ENCODE results near the gene ATP5MC2. TPM values are rescaled to one million over a fixed set of nuclear protein-coding genes. Genes with fewer than 3 reads are reported as not detected.

ATP5MC2 gene
- total RNA-seq, 1 donor from 2014 or later, result 461 TPM

DNA sequence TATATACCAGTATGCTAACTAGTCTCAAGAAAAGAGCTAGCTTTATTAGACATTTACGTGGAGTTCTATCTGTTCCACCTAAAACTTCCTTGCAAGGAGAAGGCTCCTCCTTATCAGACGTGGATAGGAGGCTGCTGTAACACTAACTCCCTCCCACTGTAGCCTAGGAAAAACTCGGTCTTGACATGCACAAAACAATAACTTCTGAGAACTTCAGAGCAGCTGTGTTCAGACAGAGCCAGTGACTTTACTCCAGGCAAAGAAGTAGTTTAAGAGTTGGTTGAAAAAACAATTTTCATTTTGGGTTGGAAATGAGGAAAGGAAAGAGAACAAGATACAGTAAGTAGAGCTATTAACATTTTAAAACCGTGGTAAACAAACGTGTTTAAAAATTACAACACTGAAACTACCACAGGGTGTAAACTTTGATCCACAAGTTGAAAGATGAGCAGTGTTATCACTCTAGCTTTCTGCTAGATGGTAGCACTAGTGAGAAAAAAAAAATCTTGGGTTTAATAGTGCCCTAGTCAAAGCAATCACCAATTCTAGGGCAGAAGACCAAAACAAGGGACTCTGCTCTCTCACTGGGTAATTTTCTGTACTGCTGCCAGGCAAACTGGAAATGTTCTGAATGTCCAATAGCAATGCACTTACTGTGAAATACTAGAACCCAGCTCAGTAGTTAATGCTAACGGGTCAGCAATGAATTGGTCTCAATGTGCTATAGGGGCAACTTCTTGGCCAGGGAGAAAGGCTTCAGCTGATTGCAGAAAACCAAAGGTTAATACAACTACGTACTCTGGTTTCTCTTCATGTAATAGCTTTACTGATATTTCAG lies 52.1 kb downstream of the ATP5MC2 start:
- peaks cover 5% of the 10 kb centered on the region for H3K36me3 Mint-ChIP-seq
- H3K9me3 ChIP-seq (ENCODE audit: low read depth), result no peaks in the 10 kb centered on the region
- no peak overlapping the region for H3K27ac Mint-ChIP-seq
- DNase-seq (ENCODE audit: low spot score), result no peak
- no peaks in the 10 kb centered on the region for H3K27me3 ChIP-seq
- H3K27ac ChIP-seq, result peak overlapping the region; percentile 34
- H3K4me1 ChIP-seq, result peaks cover 28% of the 10 kb centered on the region
- H3K36me3 ChIP-seq, result no peaks in the 10 kb centered on the region
- TF ChIP-seq EZH2phosphoT487 (IDR thresholded peaks at IDR 0.05), result no peak
- TF ChIP-seq, protein P1, sequence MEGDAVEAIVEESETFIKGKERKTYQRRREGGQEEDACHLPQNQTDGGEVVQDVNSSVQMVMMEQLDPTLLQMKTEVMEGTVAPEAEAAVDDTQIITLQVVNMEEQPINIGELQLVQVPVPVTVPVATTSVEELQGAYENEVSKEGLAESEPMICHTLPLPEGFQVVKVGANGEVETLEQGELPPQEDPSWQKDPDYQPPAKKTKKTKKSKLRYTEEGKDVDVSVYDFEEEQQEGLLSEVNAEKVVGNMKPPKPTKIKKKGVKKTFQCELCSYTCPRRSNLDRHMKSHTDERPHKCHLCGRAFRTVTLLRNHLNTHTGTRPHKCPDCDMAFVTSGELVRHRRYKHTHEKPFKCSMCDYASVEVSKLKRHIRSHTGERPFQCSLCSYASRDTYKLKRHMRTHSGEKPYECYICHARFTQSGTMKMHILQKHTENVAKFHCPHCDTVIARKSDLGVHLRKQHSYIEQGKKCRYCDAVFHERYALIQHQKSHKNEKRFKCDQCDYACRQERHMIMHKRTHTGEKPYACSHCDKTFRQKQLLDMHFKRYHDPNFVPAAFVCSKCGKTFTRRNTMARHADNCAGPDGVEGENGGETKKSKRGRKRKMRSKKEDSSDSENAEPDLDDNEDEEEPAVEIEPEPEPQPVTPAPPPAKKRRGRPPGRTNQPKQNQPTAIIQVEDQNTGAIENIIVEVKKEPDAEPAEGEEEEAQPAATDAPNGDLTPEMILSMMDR (IDR thresholded peaks at IDR 0.05), result no peak
- no peak for TF ChIP-seq EZH2 (IDR thresholded peaks at IDR 0.05)
- no peaks in the 10 kb centered on the region for H4K20me1 ChIP-seq (ENCODE audit: low read depth)
- H3K4me2 ChIP-seq, result peak overlapping the region; percentile 76
- H3F3A ChIP-seq (ENCODE audit: low read depth), result peaks cover 21% of the 10 kb centered on the region
- H3K9ac ChIP-seq, result no peak overlapping the region
- peak overlapping the region; percentile 92 for H3K4me3 Mint-ChIP-seq
- H2AFZ ChIP-seq (replicated peaks), result no peak overlapping the region
- H3K79me2 ChIP-seq (ENCODE audit: low read depth), result peaks cover 65% of the 10 kb centered on the region
- H3K9me3 Mint-ChIP-seq, result no peaks in the 10 kb centered on the region
- H3K4me3 ChIP-seq, result peak overlapping the region; percentile 91
- H3K27me3 Mint-ChIP-seq (ENCODE audit: insufficient read depth, low read depth), result no peaks in the 10 kb centered on the region
- H3K4me1 Mint-ChIP-seq, result peaks cover 33% of the 10 kb centered on the region

DNA sequence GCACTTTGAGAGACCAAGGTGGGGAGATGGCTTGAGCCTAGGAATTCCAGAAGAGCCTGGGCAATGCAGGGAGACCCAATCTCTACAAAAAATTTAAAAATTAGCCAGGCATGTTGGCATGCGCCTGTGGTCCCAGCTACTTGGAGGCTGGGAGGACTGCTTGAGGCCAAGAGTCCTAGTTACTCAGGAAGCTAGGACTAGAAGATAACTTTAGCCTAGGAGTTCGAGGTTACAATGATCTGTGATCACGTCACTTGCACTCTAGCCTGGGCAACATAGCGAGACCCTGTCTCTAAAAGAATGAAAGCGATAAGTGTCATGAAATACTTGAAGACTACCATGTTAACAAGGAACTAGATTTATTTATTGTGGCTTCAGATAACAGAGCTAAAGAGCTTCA lies 53.2 kb downstream of the ATP5MC2 start:
- DNase-seq (ENCODE audit: low spot score), result no peak
- Histone ChIP-seq H3K4me3 (no peak overlapping the region), H2AFZ (replicated peaks) (no peak overlapping the region), H3K9ac (no peak overlapping the region), H3K27ac (no peak overlapping the region), H3K9me3 (ENCODE audit: low read depth) (no peaks in the 10 kb centered on the region), H3K79me2 (ENCODE audit: low read depth) (peaks cover 74% of the 10 kb centered on the region), H3K36me3 (no peaks in the 10 kb centered on the region), H3K4me1 (peaks cover 28% of the 10 kb centered on the region), H3K4me2 (no peak overlapping the region), H4K20me1 (ENCODE audit: low read depth) (no peaks in the 10 kb centered on the region), H3F3A (ENCODE audit: low read depth) (peaks cover 24% of the 10 kb centered on the region), H3K27me3 (no peaks in the 10 kb centered on the region)
- TF ChIP-seq EZH2phosphoT487 (IDR thresholded peaks at IDR 0.05), result no peak
- TF ChIP-seq, protein P1 (IDR thresholded peaks at IDR 0.05), result no peak
- TF ChIP-seq EZH2 (IDR thresholded peaks at IDR 0.05), result no peak
- Mint-ChIP-seq H3K4me3 (no peak overlapping the region), H3K9me3 (no peaks in the 10 kb centered on the region), H3K27ac (no peak overlapping the region), H3K4me1 (peaks cover 33% of the 10 kb centered on the region), H3K27me3 (ENCODE audit: insufficient read depth, low read depth) (no peaks in the 10 kb centered on the region), H3K36me3 (peaks cover 6% of the 10 kb centered on the region)

DNA sequence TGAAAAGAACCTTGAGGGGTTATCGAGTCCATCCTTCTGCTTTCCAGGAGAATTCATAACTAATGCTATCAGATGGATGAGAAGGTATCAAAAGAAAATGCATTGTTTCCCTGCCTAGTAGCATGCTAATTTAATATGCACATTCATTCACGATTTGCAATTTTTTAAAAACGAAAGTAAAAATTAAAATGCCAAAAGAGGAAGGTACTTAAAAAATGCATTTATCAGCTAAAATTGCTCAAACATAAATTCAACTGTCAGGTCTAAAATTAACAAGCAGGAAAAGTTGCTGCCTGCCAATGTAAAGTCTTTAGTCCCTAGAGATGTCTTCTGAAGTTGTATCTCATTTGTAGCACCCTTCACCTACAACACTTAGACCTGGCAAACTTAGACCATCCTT lies 57.6 kb downstream of the ATP5MC2 start:
- H3K36me3 ChIP-seq, result no peaks in the 10 kb centered on the region
- H3K27ac ChIP-seq, result no peak overlapping the region
- H4K20me1 ChIP-seq (ENCODE audit: low read depth), result no peaks in the 10 kb centered on the region
- no peaks in the 10 kb centered on the region for H3K4me1 ChIP-seq
- peaks cover 84% of the 10 kb centered on the region for H3K79me2 ChIP-seq (ENCODE audit: low read depth)
- H3F3A ChIP-seq (ENCODE audit: low read depth), result peaks cover 11% of the 10 kb centered on the region
- no peak overlapping the region for H3K4me2 ChIP-seq
- H3K4me3 ChIP-seq, result no peak overlapping the region
- H3K9me3 ChIP-seq (ENCODE audit: low read depth), result no peaks in the 10 kb centered on the region
- Mint-ChIP-seq H3K9me3 (no peaks in the 10 kb centered on the region), H3K27ac (no peak overlapping the region), H3K4me1 (no peaks in the 10 kb centered on the region), H3K27me3 (ENCODE audit: insufficient read depth, low read depth) (no peaks in the 10 kb centered on the region), H3K4me3 (no peak overlapping the region), H3K36me3 (peaks cover 7% of the 10 kb centered on the region)
- no peak overlapping the region for H3K9ac ChIP-seq
- H3K27me3 ChIP-seq, result no peaks in the 10 kb centered on the region
- H2AFZ ChIP-seq (replicated peaks), result no peak overlapping the region
- DNase-seq (ENCODE audit: low spot score), result no peak
- TF ChIP-seq EZH2 (IDR thresholded peaks at IDR 0.05) (no peak), EZH2phosphoT487 (IDR thresholded peaks at IDR 0.05) (no peak)
- TF ChIP-seq, protein P1 (IDR thresholded peaks at IDR 0.05), result no peak

Data from neural progenitor cell (in vitro differentiated cells).